OCI-LY7 (cell line): ENCODE results near the gene ITGA2.

ENCODE experiments used
- EZH2phosphoT487 ChIP-seq: fragments of 200-600 bp; sonication (generic); IDR thresholded peaks from 2 replicates; pipeline ENCODE4 v1.6.1; 2018; ENCODE audit warnings: low read depth, borderline replicate concordance, mild to moderate bottlenecking, mixed run types, antibody characterized with exemption, low read length, moderate library complexity, mixed read lengths
- TF ChIP-seq, protein P1 (sequence below): fragments of 200-600 bp; sonication (generic); conservative IDR thresholded peaks from 2 replicates; pipeline ENCODE4 v1.5.1; 2014; ENCODE audit warnings: mild to moderate bottlenecking, antibody characterized with exemption, low read length, moderate library complexity, mixed read lengths

- TF ChIP-seq, protein P1, sequence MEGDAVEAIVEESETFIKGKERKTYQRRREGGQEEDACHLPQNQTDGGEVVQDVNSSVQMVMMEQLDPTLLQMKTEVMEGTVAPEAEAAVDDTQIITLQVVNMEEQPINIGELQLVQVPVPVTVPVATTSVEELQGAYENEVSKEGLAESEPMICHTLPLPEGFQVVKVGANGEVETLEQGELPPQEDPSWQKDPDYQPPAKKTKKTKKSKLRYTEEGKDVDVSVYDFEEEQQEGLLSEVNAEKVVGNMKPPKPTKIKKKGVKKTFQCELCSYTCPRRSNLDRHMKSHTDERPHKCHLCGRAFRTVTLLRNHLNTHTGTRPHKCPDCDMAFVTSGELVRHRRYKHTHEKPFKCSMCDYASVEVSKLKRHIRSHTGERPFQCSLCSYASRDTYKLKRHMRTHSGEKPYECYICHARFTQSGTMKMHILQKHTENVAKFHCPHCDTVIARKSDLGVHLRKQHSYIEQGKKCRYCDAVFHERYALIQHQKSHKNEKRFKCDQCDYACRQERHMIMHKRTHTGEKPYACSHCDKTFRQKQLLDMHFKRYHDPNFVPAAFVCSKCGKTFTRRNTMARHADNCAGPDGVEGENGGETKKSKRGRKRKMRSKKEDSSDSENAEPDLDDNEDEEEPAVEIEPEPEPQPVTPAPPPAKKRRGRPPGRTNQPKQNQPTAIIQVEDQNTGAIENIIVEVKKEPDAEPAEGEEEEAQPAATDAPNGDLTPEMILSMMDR: no peak
- no peak for TF ChIP-seq EZH2phosphoT487
Measured at GRCh38 chr5:52961274-52961681, 27.9 kb upstream of the ITGA2 start.
